ENCODE measurements around the gene MPP2.
"Not testable (repeated sequence)": the region's sequence is repeated elsewhere in the genome, so short reads cannot be mapped to it uniquely, and the experiment has no call there.

The MPP2 gene

DNA sequence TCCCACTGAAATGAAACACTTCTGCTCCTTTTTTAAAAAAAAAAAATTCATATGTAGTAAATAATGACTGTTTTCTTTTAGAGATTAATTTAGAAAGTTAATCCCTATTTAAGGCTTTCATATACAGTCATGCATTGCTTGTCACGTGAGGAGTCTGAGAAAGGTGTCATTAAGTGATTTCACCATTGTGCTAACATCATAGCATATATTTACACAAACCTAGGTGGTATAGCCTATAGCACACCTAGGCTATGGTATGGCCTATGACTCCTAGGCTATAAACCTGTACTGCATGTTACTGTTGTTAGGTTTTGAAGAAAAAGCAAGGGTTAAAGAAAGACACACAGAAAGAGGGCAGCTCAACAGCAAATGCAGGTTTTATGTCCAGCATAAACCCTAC lies 21.3 kb upstream of the MPP2 start:
- DNase-seq = no peak

DNA sequence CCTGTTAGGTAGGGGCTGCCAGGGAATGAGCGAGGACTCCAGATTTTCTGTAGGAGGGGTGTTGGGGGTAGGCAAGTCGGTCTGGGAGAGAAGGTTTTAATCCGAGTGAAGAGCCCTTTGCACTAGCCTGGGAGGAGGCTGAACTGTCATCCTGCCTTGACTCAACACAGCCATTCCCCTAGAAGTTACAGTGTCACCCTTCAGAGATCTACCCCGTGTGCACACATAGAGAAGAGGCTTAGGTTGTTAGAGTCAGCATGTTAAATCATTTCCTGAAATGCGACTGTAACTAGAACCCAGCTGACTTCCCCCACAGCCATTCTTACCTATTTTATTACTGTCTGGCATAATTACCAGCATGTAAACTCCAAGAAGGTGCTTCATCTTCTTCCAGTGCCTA lies 20.6 kb upstream of the MPP2 start:
- not testable (repeated sequence) for DNase-seq

DNA sequence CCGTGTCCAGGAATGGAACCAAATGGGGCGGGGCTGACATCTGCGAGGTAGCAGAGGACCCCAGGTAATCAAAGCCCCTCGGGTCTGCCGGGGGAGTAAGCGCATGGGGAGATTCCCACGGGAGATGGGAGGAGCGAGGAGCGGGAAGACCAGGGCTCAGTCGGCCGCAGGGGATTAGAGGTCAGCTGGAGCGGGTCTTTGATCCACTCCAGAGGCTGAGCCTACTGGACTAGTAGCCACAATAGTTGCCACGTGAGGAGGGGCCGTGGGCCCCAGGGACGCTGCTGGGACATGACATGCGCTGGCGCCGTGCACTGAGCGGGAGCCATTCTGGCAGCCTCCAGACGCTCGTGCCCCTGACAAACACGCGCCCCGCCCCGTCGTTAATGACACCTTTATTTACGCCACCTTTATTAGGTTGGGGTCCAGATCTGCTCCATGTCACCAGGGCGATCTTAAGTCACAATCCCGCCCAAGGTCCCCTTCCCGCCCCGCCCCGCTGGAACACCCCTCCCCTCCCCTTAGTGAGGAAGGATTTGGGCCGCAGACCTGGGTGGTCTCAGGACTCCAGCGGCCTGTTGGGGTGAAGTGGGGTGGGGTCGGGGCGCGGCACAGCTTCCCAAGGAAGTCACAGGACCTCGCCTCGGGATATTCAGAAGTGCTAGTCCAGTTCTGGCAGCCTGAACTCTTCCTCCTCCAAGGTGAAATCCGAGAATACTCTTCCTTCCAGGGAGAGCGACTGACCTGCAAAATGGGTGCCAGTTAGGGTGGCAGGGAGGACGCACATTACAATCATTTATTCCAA lies 19.9 kb upstream of the MPP2 start:
- DNase-seq = no peak

DNA sequence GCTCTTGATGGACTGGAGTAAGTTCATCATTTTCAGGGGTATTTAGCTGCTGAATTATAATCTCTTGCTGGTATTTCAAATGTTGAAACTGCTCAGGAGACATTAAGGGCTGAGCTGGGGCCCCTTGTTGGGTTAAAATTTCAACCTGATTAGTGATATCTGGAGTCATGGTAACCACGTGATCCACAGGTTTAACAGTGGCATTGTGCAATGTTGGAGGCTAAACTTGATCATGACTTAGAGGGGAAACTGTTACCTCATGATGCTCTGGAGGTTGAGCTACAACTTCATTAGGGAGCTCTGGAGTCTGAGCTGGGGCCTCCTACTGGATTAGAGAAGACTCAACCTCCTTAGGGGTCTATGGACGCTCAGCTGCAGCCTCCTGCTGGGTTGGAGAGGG lies 17.2 kb upstream of the MPP2 start:
- no peak for DNase-seq

DNA sequence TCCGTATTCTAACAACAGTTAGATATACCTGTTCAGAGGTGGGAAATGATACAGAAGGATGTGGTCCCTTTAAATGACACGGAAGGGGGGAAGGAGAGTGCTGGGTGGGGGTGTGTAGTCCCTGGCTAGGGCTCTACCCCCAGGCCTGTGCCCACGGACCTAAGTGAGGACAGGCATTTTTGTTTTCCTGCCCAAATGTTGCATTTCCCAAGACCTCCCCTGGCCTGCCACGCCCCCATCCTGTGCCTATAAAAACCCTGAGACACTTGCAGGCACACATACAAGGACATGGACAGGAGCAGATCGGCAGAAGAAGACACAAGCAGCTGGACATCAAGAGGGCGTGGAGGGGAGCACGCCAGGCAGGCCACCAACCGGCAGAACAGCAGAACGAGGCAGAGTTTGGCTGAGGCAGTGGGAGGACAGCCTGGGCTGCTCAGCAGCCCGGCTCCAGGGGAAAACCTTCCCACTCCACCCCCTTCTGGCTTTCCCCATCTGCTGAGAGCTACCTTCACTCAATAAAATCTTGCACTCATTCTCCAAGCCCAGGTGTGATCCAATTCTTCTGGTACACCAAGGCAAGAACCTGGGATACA lies 13.3 kb upstream of the MPP2 start:
- no peak for DNase-seq

DNA sequence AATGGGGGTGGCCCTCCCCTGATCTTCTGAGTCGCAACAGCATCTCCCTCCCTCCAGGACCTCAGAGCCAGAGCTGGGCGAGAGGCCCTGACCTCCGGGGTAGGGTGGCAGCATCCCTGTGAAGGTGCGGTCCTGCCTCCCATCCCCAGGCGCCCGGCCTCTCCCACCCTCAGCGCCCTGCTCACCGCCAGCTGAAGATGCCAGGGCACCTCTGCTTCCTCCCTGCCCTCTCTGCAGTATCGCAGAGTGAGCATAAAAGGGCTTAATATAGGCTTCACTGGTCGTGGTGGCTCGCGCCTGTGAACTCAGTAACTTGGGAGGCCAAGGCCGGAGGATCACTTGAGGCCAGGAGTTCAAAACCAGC lies 10.7 kb upstream of the MPP2 start:
- DNase-seq = no peak

DNA sequence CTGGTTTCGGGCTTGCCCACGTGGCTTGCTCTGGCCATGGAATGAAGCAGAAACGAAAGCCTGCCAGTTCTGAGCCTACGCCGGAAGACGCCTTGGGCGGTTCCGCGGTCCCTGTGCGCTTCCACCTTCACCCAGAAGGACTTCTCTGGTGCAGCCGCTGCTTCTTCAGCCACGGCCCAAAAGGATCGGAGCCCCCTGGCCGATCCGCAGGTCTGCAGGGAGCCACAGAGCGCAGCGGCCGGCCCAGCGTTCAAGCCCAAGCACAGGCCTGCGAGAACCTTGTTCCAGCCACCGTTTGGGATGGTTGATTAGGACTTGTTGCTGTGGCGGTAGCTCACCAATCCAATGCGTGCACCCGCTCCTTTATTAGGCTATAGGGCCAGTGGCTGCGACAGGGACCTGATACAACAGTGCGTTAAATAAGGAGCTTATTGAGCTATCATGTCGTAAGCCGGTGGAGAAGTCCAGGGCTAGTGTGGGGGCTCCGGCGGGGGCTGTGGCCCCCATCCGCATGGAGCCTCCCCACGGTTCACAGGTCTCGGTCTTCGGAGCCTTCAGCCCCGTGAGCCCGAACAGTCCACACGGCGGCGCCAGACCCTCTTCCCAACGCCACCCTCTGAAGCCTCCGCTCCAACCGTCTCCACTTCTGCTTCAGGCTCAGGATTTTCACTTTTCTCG lies 10.2 kb upstream of the MPP2 start:
- DNase-seq = no peak

DNA sequence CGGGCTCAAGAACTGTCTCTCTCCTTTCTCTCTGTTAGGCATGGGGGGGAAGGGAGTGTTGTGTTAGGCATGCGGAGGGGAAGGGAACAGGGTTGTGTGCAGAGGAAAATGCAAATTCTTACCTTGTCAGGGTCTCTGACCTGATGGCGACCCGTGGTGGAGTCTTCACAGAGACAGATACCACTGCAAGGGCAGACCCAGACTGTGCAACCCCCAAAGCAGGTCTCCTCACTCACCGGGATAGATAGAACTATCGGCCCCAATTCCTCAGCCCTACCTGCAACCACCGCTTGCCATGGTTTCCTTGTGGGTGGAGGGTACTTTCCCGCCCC lies 9.6 kb upstream of the MPP2 start:
- DNase-seq = no peak

DNA sequence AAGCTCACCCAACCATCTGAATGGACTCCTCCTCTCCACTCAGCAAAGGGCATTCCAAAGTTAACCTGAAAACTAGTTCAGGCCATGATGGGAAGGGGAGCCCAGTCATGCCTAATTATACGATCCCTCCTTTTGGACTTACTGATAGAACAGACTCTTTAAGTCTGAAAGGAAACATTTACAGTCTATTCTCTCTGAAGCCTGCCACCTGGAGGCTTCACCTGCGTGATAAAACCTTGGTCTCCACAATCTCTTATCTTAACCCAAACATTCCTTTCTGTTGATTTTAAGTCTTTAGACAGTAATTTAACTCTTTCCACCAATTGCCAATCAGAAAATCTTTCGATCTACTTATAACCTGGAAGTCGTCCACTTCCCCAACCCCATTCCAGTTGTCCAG lies 9.0 kb upstream of the MPP2 start:
- no peak for DNase-seq

DNA sequence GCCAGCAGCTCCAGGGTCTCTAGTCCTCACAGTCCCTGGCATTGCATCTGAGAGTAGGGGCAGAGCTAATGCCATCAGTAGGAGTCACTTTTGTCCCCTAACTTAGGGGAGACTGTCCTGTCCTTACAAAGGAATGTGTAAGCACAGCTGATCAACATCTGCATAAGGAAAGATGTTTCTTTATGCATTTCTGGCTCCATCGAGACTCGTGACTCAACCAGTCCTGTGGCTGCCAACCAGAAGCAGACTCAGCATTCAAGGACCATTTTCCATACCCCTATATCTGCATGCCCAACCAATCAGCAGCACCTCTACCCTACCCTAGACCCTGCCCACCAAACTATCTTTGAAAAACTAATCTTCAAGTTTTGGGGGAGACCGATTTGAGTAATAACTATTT lies 8.2 kb upstream of the MPP2 start:
- DNase-seq = no peak

DNA sequence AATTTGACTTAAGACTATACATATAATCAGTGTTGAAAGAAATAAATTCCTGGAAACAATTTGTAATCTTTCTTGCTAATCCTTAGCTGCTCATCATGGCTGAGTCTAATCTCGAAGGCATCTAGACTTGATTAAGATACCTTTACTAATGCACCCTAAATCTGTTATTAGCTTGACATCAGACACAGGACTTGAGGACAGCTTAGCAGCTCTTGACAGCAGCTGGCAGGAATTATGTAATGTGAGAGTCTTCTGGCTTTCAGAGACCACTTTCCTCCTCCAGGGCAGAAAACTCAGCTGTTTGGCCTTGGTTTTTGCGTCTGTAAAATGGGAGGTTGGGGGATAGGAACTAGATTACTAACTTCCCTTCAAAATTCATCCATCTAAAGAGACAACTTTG lies 7.1 kb upstream of the MPP2 start:
- no peak for DNase-seq

DNA sequence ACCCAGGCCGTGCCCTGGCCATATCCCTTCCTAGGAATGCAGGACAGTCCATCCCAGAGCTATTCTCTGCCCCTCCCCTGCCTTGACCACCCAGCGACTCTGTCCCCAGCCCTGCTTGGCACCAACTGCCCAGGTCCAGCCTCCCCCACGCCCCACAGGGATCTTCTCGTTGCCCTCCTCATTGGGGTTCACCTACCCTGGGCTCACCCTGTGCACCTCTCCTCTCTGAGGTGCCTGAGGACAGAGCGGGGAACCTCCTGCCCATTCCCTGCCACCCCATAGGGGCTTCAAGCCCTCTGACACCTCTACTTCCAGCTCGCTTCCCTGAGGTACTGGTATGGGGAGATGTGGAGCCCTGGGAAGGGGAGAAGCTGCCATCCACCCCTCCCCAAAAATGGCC lies 6.2 kb upstream of the MPP2 start:
- no peak for DNase-seq

DNA sequence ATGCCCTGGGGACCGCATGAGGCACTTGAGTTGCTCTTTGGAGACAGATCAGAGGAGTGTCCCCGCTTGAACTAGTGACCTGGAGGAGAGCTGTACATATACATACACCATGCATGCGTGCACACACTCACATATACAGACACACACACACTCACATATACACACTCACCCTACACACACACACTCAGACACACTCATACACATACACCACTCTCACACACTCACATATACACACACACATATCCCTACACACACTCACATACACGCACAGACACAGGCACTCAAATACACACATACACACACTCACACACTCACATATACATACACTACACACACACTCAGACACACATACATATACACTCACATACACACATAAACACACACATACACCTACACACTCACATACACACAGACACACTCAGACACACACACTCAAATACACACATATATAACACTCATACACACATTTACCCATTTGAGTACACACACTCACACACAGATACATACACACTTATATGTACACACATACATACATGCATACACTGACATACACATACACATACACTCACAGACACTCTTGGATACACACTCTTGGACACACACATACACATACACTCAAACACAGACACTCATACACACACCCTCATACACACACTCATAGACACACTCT lies 5.4 kb upstream of the MPP2 start:
- no peak for DNase-seq

DNA sequence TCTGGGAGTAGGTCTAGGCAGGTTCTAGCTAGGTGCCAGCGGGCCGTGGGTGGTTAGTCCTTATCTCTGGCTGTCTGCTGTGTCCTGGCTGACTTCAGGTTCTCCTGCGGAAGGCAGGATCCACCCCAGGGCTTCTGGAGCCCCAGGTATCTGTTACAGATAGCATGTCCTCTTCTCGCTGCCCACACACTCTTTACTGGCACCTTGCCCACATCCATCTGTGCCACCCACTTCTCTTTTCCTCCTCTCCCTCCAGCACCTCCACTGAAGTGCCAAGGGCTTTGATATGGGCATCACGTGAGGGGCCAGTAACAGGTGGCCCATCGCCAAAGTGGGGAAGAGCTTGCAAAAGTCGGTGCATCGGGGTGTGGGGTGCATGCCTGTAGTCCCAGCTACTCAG lies 4.6 kb upstream of the MPP2 start:
- no peak for DNase-seq

DNA sequence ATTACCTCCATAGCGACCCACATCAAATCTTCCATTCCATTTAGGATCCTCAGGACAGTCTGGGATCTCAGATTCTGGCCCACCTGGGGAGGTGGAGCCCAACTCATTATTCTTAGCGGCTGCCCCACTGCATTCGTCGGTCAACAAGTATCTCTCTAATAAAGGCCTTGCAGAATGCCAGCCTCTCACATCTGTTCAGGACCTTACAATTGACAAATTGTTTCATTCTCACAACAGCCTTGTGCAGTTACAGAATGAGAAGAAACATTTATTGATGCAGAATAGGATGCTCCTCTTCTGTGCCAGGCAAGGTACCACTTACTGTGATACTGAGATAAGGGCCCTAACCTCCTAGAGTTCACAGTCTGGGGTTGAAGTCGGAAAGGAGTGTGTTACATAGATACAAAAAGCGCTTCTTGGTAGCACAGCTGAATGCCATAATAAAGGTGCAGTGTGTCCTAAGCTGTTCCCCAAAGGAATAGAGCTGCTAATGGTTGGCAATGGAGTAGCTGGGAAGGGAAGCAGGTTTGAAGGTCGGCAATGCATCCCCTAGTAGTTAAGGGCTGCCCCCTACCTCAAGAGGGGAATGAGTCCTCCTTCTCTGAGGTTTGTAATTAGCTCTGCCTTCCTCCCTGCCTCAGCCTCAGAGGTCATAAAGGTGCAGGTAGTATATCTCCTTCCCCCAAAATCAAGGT lies 2.3 kb upstream of the MPP2 start:
- DNase-seq = no peak

DNA sequence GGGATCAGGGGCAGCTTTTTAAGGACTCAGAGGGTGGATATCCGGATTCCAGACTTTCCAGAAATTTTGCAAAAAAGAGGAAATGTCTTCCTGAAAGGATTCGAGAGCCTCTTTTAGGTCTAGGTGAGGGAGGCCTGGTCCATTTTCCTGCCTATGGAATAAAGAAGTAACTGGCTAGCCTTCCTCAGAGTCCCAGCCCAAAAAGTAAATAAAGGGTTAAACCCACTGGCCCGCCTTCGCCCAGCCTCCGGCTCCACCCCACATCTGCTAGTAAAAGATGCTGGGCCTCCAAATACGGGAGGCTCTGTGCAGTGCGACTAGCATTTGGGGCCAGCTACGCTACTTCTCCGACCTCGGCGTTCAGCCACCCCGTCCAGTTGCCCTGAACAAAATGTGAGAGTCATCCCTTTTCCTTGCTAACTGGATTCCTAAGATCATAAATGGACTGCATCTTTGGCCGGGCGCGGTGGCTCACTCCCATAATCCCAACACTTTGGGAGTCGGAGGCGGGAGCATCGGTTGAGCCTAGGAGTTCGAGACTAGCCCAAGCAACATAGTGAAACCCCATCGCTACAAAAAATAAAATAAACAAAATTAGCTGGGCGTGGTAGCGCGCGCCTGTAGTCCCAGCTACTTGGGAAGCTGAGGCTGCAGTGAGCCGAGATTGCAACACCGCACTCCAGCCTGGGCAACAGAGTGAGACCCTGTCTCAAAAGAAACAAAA lies 824 bp upstream of the MPP2 start:
- DNase-seq = no peak

DNA sequence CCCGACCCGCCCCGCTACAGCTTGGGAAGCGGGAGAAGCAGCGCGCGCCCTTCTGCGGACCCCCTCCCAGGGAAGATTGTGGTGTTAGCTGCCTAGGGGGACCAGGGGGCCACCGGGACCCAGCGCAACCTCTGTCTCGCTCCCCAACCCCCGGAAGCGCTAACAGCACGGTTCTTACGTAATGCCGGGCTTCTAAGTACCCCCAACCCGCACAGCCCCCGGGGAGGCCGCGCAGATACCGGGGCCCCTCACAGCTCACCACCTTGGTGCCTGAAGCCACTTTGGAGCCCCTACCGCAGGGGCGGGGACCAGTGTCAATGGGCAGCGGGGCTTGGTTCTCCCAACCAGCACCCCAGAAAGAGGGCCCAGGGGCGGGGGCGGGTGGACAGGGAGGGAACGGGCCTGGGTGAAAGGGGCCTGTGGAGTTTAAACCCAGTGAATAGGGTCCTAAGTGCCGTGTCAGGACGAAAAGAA lies 348 bp downstream of the MPP2 start:
- no peak for DNase-seq

DNA sequence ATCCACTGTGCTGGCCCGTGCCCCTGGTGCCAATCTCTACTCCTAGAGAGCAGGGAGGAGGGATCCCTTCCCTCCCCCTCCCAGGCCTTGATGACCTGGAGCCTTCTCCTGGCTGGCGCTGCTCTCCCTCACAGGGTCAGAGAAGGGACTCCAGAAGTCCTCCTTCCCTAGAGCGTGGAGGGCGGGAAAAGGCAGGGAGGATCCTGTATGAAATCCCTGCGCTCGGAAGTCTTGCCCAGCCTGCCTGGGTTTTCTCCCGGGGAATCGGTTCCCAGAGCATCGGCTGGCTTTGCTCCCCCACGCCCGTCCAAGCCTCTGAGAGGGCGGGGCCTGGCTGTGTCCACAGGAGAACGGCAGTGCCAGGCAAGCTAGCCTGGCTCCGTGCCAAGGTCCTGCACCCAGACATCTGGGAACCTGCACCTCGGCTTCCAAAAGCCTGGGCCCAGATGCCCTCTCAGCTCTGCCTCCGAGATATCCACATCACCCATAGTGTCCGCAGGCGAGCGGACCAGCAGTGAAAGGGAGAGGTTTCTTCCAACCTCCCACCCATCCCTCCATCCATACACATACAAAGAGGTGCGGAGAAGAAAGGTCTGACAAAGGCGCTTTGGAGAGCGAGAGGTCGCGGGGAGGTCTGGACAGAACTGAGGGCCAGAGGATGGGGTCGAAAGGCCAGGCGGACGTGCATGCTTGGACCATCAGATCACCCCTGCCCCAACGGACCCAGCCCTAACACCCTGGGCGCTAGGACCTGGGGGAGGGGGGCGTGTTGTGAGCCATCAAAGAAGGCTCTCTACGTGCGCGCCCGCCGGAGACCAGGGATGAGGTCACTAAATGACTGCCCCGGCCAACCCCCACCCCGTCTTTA lies 1.1 kb downstream of the MPP2 start:
- DNase-seq = no peak

DNA sequence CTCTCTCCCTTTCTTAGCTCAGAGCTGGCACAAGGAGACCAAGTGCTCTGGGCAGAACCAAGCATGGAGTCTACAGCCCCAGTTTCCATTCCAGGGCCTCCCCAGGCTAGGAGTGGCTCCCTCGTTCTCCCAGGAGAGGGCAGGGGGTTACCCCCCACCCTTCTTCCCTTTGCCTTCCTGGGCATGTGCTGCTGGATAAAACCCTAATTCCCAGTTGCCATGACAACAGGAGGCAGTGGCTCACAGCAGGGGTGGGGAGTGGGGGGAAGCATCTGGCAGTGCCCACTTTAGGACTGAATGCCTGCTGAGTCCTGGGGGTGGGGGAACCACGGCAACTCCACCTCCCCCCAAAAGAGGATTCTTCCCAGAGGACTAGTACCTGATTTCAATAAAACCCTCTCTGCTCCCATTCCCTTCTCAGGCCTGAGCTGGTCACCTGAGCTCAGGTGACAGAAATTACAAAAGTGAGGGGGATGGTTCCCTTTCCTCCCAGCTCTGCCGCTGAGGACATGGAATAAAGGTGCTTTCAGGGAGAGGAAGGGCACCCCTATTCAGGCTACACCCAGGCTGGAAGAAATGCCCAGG lies 1.8 kb downstream of the MPP2 start:
- no peak for DNase-seq

DNA sequence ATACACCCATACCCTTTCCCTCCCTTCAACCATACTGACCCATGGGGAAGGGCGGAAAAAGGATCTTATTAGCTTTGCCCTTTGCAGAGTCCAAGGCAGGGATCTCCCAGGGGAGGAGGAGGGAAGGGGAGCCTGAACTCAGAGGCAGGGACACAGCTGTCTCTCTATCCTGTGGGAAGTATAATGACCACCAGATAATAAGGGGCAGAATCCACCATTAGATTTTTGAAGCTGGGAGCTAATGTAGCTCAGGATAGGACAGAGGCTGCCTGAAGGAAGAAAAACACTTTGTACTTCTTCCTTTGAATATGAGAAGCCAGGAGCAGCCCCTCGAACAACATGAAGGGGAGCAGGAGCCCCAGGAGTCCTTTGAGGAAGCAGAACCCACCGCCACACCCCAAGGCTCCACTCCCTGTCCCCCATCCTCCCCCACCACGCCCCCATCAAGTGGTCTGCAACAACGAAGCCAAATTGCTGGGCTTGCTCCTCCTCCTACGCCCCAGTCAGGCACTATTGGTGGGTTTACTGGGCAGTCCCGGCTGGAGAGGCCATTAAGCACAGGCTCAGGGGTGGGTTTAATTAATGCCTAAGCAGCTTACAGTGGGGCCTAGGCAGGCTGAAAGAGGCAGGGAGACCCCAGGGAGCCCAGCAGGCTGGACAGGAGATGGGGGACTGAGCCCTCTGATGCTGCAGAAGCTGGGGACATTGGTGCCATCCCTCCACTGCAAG lies 5.3 kb downstream of the MPP2 start:
- no peak for DNase-seq

Measured in KG1 (cell line).